ENCODE measurements around the gene ZBTB5. TPM values are rescaled to one million over a fixed set of nuclear protein-coding genes. Genes with fewer than 3 reads are reported as not detected.
"Not testable (repeated sequence)": the region's sequence is repeated elsewhere in the genome, so short reads cannot be mapped to it uniquely, and the experiment has no call there.

Gene ZBTB5
- total and polyA plus RNA-seq, 2 experiments from 2014 or later: 1.8 to 8.3 TPM

- no peaks in the 10 kb centered on the region for H3K4me1 ChIP-seq (ENCODE audit: insufficient read depth)
- H3K79me2 ChIP-seq (ENCODE audit: insufficient read depth): peaks cover 18% of the 10 kb centered on the region
- DNase-seq: no peak
- TF ChIP-seq EZH2 (IDR thresholded peaks at IDR 0.05; ENCODE audit: insufficient read depth, poor library complexity, severe bottlenecking): no peak
- no peak for TF ChIP-seq EZH2phosphoT487 (IDR thresholded peaks at IDR 0.05; ENCODE audit: insufficient read depth, low read depth)
- no peak overlapping the region for H3K4me3 ChIP-seq
- no peak overlapping the region for H2AFZ ChIP-seq
- H3K36me3 ChIP-seq (ENCODE audit: low read depth): peaks cover 6% of the 10 kb centered on the region; the same call in 1 of the 2 replicates
- no peak overlapping the region for H3K27ac ChIP-seq
- H3K9ac ChIP-seq: no peak overlapping the region
- no peaks in the 10 kb centered on the region for H3K9me2 ChIP-seq (ENCODE audit: insufficient read depth)
- no peaks in the 10 kb centered on the region for H3K9me3 ChIP-seq (ENCODE audit: low read depth)
- in situ Hi-C loops (cut with MboI): no loop called here
- WGBS, 2 experiments (ENCODE audit: low coverage in 1 of 2, low lambda C conversion rate in 2 of 2, missing lambda C conversion rate in 2 of 2): 89 to 94% methylated on average over 15 to 17 of the region's 17 CpGs
- H4K20me1 ChIP-seq (ENCODE audit: insufficient read depth): no peaks in the 10 kb centered on the region
- no peak overlapping the region for H3K4me2 ChIP-seq (ENCODE audit: unreplicated experiment)
- H3F3A ChIP-seq (ENCODE audit: insufficient read depth): no peaks in the 10 kb centered on the region
- H3K27me3 ChIP-seq (replicated peaks; ENCODE audit: insufficient read depth): no peaks in the 10 kb centered on the region
Observed at GRCh38 chr9:37429441-37430285, 35.6 kb downstream of the ZBTB5 start.

GRCh38 chr9:37428345-37428744 lies 36.9 kb downstream of the ZBTB5 start:
- H3K27ac ChIP-seq: no peak overlapping the region
- H3F3A ChIP-seq (ENCODE audit: insufficient read depth): no peaks in the 10 kb centered on the region
- no peaks in the 10 kb centered on the region for H3K9me3 ChIP-seq (ENCODE audit: low read depth)
- no peak for TF ChIP-seq EZH2phosphoT487 (IDR thresholded peaks at IDR 0.05; ENCODE audit: insufficient read depth, low read depth)
- H2AFZ ChIP-seq: no peak overlapping the region
- H3K79me2 ChIP-seq (ENCODE audit: insufficient read depth): peaks cover 32% of the 10 kb centered on the region
- peaks cover 10% of the 10 kb centered on the region; the same call in 1 of the 2 replicates for H3K4me1 ChIP-seq (ENCODE audit: insufficient read depth)
- in situ Hi-C loops (cut with MboI): no loop called here
- no peaks in the 10 kb centered on the region for H3K27me3 ChIP-seq (replicated peaks; ENCODE audit: insufficient read depth)
- no peak overlapping the region for H3K9ac ChIP-seq
- WGBS, 2 experiments (ENCODE audit: low coverage in 1 of 2, low lambda C conversion rate in 2 of 2, missing lambda C conversion rate in 2 of 2): 87 to 88% methylated on average over 14 of the region's 14 CpGs
- no peak overlapping the region for H3K4me2 ChIP-seq (ENCODE audit: unreplicated experiment)
- H3K9me2 ChIP-seq (ENCODE audit: insufficient read depth): no peaks in the 10 kb centered on the region
- no peak for DNase-seq
- no peak overlapping the region for H3K4me3 ChIP-seq
- H3K36me3 ChIP-seq (ENCODE audit: low read depth): peaks cover 6% of the 10 kb centered on the region; the same call in 1 of the 2 replicates
- no peaks in the 10 kb centered on the region; the same call in 1 of the 2 replicates for H4K20me1 ChIP-seq (ENCODE audit: insufficient read depth)

GRCh38 chr9:37426846-37427245 lies 38.4 kb downstream of the ZBTB5 start:
- Histone ChIP-seq H3F3A (ENCODE audit: insufficient read depth) (no peaks in the 10 kb centered on the region), H3K27ac (no peak overlapping the region), H3K36me3 (ENCODE audit: low read depth) (peaks cover 6% of the 10 kb centered on the region; the same call in 1 of the 2 replicates), H3K4me1 (ENCODE audit: insufficient read depth) (peaks cover 15% of the 10 kb centered on the region; the same call in 1 of the 2 replicates), H3K27me3 (replicated peaks; ENCODE audit: insufficient read depth) (no peaks in the 10 kb centered on the region), H3K9me3 (ENCODE audit: low read depth) (no peaks in the 10 kb centered on the region), H3K4me3 (no peak overlapping the region), H2AFZ (no peak overlapping the region), H3K9ac (no peak overlapping the region), H3K9me2 (ENCODE audit: insufficient read depth) (no peaks in the 10 kb centered on the region), H4K20me1 (ENCODE audit: insufficient read depth) (no peaks in the 10 kb centered on the region; the same call in 1 of the 2 replicates), H3K79me2 (ENCODE audit: insufficient read depth) (peaks cover 40% of the 10 kb centered on the region), H3K4me2 (ENCODE audit: unreplicated experiment) (no peak overlapping the region)
- no peak for TF ChIP-seq EZH2phosphoT487 (IDR thresholded peaks at IDR 0.05; ENCODE audit: insufficient read depth, low read depth)
- no peak for TF ChIP-seq EZH2 (IDR thresholded peaks at IDR 0.05; ENCODE audit: insufficient read depth, poor library complexity, severe bottlenecking)
- in situ Hi-C loops (cut with MboI): no loop called here
- WGBS, 2 experiments (ENCODE audit: low coverage in 1 of 2, low lambda C conversion rate in 2 of 2, missing lambda C conversion rate in 2 of 2): 94 to 97% methylated on average over 5 to 6 of the region's 6 CpGs
- DNase-seq: no peak

GRCh38 chr9:37426431-37426830 lies 38.8 kb downstream of the ZBTB5 start:
- H2AFZ ChIP-seq; H3K27ac ChIP-seq; H4K20me1 ChIP-seq (ENCODE audit: insufficient read depth); H3K9ac ChIP-seq; H3F3A ChIP-seq (ENCODE audit: insufficient read depth); H3K4me2 ChIP-seq (ENCODE audit: unreplicated experiment); H3K36me3 ChIP-seq (ENCODE audit: low read depth); H3K9me2 ChIP-seq (ENCODE audit: insufficient read depth); H3K27me3 ChIP-seq (replicated peaks; ENCODE audit: insufficient read depth); H3K9me3 ChIP-seq (ENCODE audit: low read depth); H3K4me3 ChIP-seq; DNase-seq; in situ Hi-C loops (cut with MboI): not testable (repeated sequence)
- Histone ChIP-seq H3K79me2 (ENCODE audit: insufficient read depth) (peaks cover 40% of the 10 kb centered on the region), H3K4me1 (ENCODE audit: insufficient read depth) (peaks cover 15% of the 10 kb centered on the region; the same call in 1 of the 2 replicates)
- 90% methylated on average over 13 to 15 of the region's 15 CpGs for WGBS, 2 experiments (ENCODE audit: low coverage in 1 of 2, low lambda C conversion rate in 2 of 2, missing lambda C conversion rate in 2 of 2)

Measured in GM23248 (cell line).